ENCODE results near the gene SYT13.

SYT13 gene

DNA sequence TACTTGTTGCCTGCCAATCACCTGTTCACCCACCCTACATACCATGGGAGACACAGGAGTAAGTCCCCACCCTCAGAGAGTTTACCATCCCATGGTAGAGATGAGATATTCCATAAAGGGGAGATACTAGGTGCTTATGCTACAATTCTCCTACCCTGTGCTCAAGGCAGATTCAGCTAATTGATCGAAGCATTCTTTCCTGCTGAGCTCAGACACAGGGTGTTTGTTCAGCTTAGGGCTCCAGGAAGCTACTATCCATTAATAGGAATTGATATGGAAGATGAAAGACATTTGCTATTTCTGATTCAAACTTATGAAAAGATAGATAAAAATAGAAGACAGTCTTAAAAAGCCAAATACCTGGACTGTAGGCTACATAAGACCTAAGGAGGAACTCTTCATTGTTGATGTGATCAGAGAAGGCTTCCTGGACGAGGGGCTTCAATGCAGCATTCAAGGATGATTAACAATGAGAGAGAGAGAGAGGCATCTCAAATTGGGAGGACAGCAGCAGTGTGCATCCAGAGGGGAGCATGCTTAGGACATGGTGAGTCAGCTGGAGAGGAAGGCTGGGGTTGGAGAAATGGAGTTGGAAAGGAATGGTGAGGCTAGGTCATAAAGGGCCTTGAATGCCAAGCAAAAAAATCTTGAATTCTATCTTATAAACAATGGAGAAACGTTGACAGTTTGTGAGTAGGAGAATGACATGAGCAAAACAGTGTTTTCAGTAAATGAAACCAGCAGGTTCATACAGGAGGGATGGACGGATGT is 15.0 kb downstream of the SYT13 start:
- no peak overlapping the region for H3K27ac ChIP-seq
- TF ChIP-seq, protein P1, sequence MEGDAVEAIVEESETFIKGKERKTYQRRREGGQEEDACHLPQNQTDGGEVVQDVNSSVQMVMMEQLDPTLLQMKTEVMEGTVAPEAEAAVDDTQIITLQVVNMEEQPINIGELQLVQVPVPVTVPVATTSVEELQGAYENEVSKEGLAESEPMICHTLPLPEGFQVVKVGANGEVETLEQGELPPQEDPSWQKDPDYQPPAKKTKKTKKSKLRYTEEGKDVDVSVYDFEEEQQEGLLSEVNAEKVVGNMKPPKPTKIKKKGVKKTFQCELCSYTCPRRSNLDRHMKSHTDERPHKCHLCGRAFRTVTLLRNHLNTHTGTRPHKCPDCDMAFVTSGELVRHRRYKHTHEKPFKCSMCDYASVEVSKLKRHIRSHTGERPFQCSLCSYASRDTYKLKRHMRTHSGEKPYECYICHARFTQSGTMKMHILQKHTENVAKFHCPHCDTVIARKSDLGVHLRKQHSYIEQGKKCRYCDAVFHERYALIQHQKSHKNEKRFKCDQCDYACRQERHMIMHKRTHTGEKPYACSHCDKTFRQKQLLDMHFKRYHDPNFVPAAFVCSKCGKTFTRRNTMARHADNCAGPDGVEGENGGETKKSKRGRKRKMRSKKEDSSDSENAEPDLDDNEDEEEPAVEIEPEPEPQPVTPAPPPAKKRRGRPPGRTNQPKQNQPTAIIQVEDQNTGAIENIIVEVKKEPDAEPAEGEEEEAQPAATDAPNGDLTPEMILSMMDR (conservative IDR thresholded peaks at IDR 0.05) = no peak

DNA sequence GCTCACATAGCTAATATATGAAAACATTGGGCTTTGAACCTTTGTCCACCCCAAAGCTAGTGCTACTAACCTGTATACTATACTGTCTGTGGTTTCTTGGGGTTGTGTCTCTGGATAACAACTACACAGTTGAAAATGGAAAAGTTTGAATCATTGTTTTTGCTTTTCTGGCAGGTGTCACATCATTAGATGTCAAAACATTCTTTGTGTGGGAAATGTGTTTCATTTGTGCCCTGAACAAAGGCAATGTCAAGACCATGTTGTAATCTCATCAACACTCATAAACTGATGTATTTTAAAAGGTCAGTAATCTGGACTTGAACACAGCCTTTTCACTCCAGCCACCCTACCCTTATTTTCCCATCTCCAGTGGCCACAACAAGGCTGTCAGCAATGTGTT is 16.5 kb downstream of the SYT13 start:
- TF ChIP-seq, protein P1 (conservative IDR thresholded peaks at IDR 0.05) = no peak
- no peak overlapping the region for H3K27ac ChIP-seq

DNA sequence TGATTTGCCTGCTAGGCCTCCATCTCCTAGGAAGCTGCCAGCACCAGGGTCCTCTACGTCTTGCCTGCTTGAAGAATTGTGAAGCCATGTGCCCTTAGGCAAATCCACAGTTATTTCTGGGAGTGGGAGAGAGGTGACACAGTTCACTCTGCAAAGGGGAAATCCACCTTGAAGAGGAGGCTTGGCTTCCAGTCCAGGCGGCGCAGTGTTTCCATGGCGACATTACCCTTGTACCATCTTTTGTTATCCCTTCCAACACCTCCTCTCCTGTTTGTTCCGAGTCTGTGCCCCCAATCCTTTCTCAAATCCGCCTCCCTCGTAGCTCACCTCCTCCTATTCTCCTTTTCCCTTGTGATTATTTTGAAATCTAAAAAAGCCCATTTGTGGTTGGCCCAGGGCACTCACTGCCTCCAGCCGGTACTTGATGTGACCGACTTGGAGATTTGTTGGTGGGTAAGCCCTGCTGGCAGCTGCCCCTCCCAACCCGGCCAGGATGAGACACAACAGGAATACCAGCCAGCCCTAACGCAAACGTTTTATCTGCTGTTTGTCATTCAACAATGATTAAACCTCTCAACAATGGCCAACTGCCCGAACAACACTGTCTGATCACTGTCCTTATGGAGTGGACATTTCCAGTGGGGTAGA is 18.4 kb downstream of the SYT13 start:
- TF ChIP-seq, protein P1 (conservative IDR thresholded peaks at IDR 0.05) = no peak
- no peak overlapping the region for H3K27ac ChIP-seq

DNA sequence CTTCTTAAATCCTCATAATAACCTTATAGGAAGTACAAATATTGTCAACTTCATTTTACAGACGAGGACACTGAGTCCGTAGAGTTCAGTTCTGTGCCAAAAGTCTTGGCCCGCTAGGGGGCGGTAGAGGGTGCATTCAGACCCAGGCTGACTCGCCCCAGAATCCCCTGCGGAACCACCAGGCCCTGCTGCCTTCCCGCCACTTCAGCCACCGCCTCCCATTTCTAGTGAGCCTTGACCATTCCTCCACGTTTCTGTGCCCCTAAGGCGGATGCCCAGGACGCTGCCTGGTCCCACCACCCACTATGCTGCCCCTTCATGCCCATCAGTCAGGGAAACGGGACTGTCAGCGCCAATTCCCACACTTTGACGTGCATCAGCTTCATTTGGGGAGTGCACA is 19.1 kb downstream of the SYT13 start:
- TF ChIP-seq, protein P1 (conservative IDR thresholded peaks at IDR 0.05) = 0 out of 2 replicates have a peak, but pooled peaks have one; percentile 8
- H3K27ac ChIP-seq = no peak overlapping the region

DNA sequence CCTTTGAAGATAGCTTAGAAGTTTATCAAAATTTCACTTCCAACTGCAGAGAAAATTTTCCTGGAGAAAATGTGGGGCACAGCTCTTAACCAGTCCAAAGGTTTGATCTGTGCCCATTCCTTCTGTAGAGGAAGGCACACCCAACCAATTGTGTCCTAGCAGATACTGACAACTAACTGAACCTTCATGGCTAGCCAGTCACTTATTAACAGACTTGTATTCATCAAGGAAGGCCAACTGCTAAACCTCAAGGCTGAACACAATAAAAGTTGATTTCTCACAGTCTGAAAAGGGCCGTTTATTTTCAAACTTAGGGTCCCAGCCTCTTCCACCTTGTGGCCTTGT is 19.5 kb downstream of the SYT13 start:
- TF ChIP-seq, protein P1 (conservative IDR thresholded peaks at IDR 0.05) = no peak
- no peak overlapping the region for H3K27ac ChIP-seq

DNA sequence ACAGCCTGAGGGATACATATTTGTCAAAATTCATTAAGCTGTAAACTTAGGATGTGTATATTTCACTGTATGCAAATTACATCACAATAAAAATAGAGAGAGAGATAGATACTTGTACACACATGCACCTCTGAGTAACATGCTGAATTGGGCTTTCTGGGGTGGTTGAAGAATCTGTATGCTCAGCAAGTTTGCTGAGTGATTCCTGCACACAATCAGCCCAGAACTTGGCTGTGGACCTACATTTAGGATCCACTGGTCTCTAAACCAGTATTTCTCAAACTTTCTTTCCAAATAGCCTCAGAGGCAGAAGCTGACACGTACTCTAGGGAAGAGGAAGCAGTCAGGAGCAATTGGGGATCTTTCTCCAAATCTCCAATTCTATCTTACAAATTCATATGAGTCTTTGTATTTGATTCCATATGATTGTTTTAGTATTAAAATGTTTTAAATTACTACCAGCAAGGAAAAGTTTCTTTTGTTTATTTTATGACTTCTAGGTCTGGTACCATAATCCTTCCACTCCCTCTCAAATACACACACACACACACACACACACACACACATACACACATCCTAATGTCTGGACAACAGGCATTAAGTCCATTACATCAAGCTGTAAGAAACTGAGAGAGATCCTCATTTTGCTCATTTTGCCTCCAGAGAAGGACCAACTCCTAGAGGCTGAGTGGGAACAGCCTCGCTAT is 20.0 kb downstream of the SYT13 start:
- TF ChIP-seq, protein P1 (conservative IDR thresholded peaks at IDR 0.05) = no peak
- H3K27ac ChIP-seq = no peak overlapping the region

DNA sequence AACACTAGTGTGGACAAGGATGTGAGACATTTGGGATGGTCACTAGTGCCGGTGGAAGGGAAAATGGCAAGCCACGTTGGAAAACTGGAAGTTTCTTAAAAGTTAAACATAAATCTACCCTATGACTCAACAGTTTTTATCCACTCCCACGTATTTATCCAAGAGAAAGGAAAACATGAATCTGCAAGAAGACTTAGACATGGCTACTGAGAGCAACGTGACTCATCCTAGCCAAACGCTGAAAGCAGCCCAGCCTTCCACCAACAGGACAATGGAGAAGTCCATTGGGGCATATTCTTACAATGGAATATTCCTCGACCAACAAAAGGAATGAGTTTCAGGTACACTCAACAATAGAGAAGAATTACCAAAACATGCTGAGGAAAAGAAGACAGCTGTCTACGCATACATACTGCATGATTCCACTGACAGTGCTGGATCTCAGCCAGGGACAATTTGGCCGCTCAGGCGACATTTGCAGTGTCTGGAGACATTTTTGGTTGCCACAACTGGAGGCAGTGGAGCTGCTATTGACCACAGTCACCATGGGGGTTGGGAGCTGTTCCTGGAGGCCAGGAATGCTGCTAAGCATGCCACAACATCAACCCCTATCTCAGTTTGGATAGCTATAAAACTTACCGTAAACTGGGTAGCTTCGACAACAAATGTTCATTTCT is 21.2 kb downstream of the SYT13 start:
- H3K27ac ChIP-seq = no peak overlapping the region

More for the DNA sequence above, 21.2 kb downstream of the SYT13 start:
- TF ChIP-seq, protein P1 (conservative IDR thresholded peaks at IDR 0.05) = no peak

Measured in VCaP (cell line).